ENCODE data around the gene TMEM151B.
A peak's percentile ranks its signal among the peaks of the same experiment; 100 is the strongest.

TMEM151B gene

GRCh38 chr6:44278774-44279697 is 8.8 kb downstream of the TMEM151B start:
- no peak for DNase-seq (ENCODE audit: low read depth)

DNA sequence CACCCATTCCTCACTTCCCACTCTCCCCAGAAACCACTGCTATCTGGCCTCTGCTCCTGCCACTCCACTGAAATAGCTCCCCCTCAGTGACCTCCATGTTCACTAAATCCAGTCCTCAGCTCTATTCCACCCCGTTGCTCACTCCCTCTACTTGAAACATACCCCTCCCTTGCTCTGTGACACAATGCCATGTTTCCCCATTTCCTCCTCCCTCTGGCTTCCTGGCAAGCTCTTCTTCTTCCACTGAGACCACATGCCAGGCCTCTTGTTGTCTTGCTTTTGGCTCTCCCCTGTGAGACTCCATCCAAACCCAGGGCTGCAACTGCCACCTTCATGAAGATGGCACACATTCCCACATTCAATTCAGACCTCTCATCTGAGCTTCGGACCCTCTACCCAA is 13.9 kb downstream of the TMEM151B start:
- DNase-seq (ENCODE audit: low read depth) = no peak

- DNase-seq (ENCODE audit: low read depth) = no peak
Observed at GRCh38 chr6:44284867-44285266, 14.6 kb downstream of the TMEM151B start.

- no peak for DNase-seq (ENCODE audit: low read depth)
Observed at GRCh38 chr6:44285552-44286284, 15.5 kb downstream of the TMEM151B start.

- DNase-seq (ENCODE audit: low read depth) = no peak
Observed at GRCh38 chr6:44286285-44286565, 16.0 kb downstream of the TMEM151B start.

DNA sequence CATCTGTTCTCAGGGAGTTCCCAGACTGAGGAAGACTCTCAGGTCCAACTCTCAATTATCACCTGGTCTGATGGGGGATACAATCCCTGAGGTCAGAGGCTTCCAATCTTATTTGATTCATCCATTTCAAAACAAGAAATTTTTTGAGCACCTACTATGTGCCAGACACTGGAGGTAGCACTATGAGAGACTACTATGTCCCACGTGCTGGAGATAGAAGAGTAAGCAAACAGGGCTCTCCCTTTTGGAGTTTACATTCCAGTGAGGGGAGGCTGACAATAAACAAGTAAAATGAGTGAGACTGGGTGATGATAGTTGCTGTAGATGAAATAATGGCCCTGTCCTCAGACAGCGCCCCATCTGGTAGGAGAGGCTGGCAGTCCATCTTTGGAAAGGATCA is 16.5 kb downstream of the TMEM151B start:
- no peak for DNase-seq (ENCODE audit: low read depth)

- DNase-seq (ENCODE audit: low read depth) = no peak
Observed at GRCh38 chr6:44289726-44290260, 19.5 kb downstream of the TMEM151B start.

- DNase-seq (ENCODE audit: low read depth) = no peak
Observed at GRCh38 chr6:44291841-44292240, 21.6 kb downstream of the TMEM151B start.

DNA sequence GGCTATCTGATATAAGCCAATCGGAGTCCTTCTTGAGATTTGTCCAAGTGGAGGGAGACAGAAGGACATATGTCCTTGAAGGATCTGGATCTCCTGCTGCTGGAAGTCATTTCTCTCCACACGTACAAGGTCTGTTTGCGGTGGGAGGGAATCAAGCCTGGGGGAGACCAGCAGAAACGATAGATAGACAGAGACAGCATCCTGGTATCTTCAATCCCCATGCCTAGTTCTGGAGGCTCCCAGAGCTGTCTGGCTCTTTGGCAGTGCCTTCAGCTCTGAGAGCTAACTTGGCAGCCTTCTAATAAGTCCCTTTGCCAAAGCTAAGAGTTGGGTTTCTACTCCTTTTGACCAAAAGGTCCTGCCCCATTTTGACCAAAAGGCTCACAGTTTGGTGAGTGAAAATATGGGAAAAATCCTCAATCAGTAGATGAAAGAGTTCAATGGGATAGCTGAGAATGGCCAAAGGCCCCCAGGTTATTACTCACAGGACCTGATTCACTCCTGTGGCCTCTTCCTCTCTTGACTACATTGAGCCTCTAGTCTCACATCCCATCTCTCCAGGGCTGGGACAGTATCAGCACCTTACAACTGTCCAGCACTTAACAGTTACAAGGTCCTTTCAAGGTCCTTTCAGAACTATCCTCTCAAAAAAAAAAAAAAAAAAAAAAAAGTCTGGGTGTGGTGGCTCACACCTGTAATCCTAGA is 22.6 kb downstream of the TMEM151B start:
- DNase-seq (ENCODE audit: low read depth) = no peak

DNA sequence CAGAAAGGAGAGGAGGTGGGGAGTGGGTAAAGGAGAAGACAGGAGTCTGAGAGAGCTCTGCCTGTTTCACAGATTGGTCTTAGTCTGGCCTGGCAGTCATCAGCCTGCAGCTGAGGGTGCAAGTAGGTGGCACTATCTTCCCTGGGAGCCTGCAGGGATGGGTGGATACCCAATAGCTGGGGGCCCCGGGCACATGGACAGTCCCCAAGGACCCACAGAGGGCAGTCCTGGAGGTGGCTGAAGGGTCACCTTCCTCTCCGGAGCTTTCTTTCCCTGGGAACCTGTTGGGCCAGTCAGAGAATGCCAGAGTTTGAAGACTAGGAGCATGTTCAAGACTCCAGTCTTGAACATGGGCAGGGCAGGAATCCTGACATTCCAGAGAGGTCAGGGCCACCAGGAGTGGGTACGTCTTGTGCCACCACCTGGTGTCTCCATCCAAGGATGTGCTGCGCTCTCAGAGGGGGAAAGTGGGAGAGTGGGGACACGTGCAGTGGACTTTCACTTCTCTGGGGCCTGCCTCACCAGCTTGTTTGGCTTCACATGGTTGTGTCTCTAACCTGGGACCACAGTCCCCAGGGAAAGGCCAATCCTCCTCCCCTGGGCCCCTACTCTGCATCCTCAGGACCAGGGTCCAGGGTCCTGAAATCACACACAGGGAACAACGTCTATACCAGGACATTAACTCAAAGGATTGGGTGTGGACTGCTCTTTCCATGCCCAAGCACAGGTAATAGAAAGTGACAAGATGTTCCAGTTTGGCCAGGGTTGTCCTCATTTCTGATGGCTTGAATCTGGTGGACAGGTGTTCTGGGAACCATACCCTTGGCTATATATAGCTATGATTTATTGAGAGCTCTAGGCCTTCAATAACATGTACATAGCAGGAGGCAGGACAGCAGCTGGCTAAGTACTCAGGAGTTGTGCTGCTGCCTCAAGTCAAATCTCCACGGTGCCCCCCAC is 24.9 kb downstream of the TMEM151B start:
- DNase-seq (ENCODE audit: low read depth) = no peak

DNA sequence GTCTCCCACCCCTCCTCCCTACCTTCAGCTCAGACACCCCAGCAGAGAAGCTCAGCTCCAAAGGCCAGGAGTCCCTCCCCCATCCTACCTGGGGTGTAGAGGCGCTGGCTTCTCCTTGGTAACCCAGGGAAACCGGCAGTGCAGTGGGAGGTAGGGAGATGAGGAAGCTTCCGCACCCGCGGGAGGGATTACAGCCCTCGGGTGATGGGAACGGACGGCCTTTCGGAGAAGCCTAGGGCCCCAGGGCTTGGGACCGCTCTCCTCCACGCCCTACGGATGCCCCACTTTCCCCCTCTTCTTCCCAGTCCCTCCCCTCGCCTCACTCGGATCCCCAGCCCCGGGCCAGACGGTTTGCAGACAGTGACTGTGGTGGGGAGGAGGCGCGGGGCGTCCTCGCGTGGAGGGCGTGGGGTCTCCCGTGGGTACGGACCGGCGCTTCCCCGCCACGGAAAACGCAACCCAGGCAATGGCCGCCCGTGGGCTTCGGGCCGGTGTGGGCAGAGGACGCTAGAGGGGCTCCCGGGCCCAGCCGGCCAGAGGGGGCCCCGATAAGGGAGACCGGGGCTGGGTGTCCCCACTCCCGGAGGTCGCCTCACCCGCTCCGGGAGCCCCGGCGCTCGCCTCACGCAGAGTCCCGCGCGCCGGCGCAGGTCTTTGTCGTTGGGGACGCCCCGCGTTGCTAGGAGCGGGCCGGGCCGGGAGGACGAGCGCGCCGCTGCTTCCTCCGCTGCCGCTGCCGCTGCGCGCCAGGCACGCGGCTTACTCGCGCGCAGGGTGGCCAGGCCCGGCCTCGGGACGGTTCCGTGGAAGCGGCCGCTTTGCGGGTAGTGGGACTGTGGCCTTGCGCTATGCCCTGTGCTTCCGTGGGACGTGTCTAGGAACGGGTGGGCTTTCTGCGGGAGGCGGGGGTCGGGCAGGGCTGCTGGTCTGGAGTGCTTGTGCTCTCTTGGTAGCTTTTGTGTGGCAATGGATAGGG is 27.1 kb downstream of the TMEM151B start:
- peak; percentile 23 for DNase-seq (ENCODE audit: low read depth)

- DNase-seq (ENCODE audit: low read depth) = no peak
Observed at GRCh38 chr6:44298055-44298803, 28.0 kb downstream of the TMEM151B start.

DNA sequence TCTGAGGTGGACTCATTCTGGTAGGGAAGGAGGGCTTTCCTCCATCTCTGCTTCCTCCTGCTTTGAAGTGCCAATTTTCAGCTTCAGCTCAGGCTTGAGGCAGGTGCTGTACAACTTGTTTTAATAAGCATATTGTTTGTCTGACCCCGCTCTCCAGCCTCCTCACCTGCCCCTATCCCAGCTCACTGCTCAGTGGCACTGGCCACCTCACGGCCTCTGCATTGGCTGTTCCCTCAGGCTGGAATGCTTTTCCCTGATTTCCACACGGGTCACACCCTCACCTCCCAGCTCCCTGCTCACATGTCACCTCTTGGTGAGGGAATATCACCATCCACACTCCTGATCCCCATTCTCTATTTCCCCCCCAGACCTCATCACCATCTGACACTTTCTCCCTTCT is 28.6 kb downstream of the TMEM151B start:
- no peak for DNase-seq (ENCODE audit: low read depth)

DNA sequence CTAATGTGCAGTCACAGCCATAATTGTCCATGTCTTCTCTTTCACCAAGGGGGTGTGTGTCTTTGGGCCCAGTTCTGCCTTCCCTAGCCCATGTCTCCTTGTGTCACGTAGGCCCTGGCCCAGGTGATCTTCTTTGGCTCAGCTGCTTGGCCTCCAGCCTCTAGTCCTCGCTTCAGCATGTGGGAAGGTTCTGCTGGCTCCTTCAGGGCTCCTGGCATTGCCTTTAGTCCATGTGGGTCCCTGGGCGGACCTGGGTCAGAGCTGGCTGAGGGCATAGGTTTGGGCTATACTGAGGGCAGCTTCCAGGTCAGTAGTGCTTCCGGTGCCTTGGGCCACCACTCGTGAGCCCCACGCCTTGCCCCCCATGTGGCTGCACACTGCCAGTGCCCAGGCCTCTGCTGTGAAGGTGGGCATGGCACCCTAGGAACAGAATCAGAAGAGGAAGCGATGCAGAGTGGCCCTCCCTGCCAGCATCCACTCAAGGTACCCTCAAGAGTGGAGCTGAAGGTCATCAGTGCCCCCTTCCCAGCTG is 30.1 kb downstream of the TMEM151B start:
- no peak for DNase-seq (ENCODE audit: low read depth)

GRCh38 chr6:44301106-44301505 is 30.9 kb downstream of the TMEM151B start:
- no peak for DNase-seq (ENCODE audit: low read depth)

DNA sequence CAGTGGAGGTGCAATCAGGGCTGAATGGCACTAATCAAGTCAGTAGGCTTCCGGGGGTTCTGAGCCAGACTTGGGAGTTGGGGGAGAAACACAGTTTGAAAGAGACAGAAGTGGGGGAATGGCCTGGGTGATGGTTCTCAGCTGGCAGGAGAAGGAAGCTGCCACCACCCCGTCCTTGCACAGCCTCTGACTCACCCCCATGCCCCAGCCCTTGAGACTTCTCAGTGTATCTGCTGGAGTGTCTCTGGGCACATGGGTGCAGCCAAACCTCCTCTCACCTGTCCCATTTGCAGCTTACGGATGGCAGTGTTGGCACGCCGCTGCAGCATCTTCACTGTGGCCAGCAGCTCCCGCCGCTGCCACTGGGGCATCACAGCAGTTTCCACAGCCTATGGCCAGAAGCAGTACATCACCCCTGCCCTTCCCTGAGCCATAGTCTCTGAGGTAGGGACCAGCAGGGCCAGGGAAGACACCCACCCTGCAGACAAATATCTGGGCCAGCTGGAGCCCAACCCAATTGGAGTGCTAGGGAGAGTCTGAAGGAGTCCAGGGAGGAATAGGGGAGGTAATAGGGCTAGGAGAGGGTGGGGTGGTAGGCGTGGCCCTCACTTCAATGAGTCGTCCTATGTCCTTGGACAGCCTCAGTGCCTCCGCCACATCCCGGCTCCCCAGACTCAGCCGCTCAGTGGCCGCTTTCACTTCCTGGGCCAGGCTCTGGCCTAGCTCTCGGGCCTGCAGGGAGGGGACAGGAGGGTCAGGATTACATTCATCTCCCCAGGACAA is 31.7 kb downstream of the TMEM151B start:
- DNase-seq (ENCODE audit: low read depth) = no peak

GRCh38 chr6:44302856-44303255 is 32.6 kb downstream of the TMEM151B start:
- DNase-seq (ENCODE audit: low read depth) = no peak

- DNase-seq (ENCODE audit: low read depth) = no peak
Observed at GRCh38 chr6:44303842-44304241, 33.6 kb downstream of the TMEM151B start.
